ENCODE results near the gene BNIP5.
"Not testable (repeated sequence)": the region's sequence is repeated elsewhere in the genome, so short reads cannot be mapped to it uniquely, and the experiment has no call there.

Gene BNIP5

DNA sequence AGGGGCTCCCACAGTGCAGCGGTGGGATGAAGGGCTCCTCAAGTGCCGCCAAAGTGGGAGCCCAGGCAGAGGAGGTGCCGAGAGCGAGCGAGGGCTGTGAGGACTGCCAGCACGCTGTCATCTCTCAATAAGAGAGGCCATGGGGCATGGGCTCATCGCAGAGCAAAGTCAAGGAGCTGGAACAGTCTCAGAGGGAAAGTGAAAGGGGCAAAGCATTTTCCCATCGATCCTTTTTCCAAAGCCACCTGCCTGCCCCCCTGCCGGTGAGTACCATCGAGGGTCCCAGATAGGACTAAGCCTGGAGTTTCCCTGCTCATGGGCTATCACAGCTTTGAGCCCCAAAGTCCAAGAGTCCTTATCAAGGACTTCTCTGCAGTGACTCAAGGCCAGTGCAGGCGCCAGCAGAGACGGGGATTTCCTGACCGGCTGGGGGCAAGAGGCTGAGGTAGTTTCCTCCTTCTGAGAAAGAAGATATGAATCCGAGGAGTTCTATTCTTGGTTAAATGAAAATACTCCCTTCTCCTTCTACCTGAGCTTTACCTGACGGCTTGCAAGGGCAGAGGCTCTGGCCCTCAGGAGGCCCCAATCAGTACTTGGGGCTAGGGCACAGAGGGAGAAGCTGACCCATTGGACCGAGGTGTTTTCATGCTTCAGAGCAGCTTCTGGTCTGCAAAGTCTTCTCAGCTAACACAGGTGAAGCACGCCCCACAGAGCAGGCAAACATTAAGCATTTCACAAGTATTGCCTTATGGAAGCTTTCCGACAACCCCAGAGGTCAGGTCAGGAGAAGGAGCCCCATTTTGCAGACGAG, 28.2 kb upstream of the BNIP5 start:
- DNase-seq: no peak

DNA sequence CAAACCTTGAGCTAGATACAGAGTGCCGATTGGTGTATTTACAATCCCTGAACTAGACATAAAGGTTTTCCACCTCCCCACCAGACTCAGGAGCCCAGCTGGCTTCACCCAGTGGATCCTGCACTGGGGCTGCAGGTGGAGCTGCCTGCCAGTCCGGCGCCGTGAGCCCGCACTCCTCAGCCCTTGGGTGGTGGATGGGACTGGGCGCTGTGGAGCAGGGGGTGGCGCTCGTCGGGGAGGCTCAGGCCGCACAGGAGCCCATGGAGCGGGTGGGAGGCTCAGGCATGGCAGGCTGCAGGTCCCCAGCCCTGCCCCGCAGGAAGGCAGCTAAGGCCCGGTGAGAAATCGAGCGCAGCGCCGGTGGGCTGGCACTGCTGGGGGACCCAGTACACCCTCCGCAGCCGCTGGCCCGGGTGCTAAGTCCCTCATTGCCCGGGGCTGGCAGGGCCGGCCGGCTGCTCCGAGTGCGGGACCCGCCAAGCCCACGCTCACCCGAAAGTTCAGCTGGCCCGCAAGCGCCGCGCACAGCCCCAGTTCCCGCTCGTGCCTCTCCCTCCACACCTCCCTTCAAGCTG, 27.5 kb upstream of the BNIP5 start:
- DNase-seq: not testable (repeated sequence)

DNA sequence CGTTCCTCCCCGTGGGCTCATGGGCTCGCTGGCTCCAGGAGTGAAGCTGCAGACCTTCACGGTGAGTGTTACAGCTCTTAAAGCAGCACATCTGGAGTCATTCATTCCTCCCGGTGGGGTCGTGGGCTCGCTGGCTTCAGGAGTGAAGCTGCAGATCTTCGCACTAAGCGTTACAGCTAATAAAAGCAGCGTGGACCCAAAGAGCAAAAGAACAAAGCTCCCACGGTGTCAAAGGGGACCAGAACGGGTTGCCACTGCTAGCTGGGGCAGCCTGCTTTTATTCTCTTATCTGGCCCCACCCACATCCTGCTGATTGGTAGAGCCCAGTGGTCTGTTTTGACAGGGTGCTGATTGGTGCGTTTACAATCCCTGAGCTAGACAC, 26.7 kb upstream of the BNIP5 start:
- not testable (repeated sequence) for DNase-seq

DNA sequence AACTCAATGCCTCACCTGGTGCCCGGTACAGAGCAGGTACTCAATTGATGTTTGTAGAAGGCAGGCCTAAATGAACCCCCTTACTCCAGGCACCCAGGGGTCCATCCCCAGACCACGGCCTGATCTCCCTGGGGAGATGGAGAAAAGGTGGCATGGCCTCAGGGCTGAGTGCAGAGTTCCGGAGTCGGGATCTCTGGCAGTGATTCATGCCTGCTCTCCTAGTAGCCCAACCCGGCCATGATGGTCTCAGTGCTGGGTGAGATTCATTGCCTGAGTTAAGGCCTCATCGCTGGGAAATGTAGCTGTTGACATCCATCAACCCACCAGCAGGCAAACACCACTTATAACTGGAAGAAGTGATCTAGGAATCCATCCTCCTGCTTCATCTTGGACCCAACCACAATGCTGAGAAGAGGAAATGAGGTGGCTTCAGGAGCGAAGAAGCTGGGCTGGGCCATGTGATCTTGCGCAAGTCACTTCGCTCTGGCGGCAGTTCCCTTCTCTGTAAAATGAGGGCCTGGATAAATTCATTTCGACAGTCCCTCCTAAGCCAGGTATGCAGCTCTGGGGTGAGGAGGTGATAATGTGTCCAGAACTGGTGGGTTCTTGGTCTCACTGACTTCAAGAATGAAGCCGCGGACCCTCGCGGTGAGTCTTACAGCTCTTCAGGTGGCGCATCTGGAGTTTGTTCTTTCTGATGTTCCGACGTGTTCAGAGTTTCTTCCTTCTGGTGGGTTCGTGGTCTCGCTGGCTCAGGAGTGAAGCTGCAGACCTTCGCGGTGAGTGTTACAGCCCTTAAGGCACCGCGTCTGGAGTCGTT, 26.1 kb upstream of the BNIP5 start:
- no peak for DNase-seq

DNA sequence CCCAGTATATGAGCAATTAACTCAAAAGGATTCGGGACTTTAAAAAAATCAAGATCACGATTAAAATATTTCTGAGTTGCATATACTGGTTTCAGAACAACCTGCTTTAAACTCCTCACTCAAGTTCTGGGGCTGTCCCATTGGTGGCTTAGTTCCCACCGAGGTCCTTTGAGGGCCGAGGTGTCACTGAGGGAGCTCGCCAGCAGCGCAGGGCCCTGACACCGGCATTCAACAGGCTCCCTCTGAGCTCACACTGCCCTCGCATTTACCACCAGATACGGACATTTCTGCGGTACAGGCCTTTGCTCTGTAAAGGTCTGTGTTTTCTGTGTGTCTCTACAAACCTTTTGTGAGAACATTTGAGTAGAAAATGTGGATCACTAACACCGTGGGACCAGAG, 24.4 kb upstream of the BNIP5 start:
- DNase-seq: no peak

DNA sequence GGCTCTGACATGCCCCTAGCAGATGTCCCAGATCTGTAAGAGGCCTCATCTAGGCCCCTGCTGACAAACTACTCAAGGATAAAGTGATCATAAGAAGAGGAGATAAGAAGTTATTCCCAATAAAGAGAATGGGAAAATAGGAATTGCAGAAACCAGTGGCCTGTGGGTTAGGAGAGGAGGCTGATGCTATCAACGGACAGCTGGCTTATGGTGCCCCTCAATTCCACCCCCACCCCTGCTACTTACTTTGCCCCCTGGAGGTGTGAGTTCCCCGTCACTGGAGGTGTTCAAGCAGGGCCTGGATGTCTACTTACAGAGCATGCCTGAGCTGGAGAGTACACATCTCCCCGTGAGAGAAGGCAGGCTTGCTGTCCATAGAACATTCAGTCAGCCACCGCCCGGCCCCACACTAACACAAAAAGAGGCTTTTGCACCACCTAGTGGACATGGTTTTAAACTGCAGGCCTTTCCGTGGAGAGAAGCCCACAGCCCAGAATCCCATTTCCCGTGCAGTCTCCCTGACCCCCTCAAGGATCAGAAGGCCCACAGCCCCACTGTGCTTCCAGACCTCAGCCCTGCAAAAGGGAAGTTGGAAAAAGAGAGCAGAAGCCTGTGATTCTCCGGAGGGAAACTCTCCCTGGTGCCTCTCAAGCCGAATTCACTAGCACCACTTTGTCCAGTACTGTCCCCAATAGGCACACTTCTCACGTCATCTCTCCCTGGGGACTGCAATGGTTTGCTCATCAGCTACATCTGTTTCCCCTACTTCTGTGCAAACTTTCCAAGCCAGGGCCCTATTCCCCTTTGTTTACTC, 23.8 kb upstream of the BNIP5 start:
- peak; percentile 71 for DNase-seq

DNA sequence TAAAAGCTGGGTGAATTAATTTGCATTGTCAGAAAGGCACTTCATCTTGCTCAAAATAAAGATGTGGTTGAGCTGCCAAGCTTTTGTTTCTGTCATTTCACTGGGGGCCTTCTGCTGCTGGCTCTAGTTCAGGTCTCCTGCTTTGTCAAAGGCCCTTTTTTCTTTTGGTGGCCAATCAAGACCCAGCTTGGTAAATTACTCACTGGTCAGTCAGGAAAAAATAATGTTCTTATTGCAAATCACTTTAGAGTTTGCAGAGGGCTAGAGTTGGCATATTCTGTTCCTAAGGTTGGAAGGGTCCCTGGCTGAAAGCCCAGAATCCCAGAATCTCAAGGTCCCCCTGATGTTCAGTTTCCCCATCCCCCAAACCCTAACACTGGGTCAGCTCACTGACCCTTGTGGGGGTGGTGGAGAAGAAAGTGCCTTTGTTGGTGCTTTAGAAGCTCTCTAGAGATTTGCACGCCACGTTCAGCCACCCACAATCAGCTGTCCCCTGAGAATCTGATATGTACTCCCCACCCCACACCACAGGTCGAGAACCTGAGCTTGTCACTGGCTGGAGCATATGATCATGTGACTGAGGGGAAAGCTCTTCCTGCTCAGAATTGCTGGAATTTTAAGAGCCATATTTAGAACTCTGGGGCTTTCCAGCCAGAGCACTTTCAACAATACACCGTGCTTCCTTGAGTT, 21.7 kb upstream of the BNIP5 start:
- DNase-seq: no peak

DNA sequence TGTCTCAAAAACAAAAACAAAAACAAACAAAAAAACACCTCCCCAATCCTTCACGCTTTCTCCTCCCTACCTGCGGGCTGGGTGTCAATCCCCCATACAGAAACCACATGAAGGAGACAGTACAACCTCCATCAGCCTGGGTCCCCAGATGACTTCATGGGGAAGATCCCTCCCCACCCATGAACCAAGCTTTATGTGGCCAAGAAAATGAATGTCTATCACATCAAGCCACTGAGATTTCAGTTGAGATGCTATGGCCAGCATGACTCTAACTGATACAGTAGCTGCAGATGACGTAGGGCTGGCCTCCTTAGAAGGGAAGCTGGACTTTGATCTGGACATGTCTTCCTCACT, 21.2 kb upstream of the BNIP5 start:
- no peak for DNase-seq

DNA sequence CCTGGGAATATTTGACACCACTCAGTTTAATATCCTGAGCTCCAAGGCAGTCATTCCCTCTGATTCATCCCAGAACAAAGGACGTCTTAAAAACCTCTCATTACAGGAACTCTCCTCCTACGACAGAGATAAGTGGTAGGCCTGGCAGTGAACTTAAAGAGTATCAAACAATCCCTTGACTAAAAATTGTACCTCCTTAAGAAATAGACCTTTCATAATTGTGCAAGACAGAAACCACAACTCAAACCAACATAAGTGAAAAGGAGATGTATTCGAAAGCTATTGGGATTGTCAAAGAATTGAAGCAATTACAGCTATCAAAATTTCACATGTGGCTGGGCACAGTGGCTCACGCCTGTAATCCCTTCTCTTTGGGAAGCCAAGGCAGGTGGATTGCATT, 19.1 kb upstream of the BNIP5 start:
- no peak for DNase-seq

DNA sequence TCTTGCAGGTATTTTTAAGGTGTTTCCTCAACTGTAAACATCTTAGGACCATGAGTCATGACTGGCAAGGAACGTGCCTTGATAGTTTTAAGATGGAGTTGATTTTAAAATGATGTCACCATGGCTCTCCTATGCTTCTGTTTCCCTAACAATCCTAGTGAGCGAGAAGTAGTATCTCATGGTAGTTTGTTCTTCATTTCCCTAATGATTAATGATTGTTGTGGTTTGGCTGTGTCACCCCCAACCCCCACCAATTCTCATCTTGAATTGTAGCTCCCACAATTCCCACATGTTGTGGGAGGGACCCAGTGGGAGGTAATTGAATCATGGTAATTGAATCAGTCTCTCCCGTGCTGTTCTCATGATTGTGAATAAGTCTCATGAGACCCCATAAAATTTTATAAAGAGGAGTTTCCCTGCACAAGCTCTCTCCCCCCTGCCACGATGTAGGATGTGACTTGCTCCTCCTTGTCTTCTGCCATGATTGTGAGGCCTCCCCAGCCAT, 16.8 kb upstream of the BNIP5 start:
- DNase-seq: no peak

DNA sequence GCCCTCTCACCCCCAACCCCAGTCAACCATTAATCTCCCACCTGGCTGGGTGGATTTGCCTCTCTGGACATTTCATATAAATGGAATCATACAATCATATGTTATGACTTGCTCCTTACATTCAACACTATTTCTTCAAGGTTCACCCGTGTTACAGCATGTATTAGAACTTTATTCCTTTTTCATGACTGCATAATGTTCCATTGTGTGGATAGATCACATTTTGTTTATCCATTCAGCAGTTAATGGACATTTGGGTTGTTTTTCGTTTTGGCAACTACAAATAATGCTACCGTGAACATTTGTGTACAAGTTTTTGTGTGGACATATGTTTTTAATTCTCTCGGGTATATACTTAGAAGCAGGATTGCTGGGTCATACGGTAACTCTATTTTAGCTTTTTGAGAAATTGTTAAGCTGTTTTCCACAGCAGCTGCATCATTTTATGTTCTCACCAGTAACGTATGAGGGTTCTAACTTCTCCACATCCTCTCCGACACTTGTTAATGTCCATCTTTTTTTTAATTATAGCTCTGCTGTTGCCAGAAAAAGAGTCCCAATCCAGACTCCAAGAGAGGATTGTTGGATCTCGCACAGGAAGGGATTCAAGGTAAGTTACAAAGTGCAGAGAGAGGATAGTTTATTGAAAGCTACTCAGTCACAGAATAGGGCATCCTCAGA, 15.9 kb upstream of the BNIP5 start:
- DNase-seq: no peak

DNA sequence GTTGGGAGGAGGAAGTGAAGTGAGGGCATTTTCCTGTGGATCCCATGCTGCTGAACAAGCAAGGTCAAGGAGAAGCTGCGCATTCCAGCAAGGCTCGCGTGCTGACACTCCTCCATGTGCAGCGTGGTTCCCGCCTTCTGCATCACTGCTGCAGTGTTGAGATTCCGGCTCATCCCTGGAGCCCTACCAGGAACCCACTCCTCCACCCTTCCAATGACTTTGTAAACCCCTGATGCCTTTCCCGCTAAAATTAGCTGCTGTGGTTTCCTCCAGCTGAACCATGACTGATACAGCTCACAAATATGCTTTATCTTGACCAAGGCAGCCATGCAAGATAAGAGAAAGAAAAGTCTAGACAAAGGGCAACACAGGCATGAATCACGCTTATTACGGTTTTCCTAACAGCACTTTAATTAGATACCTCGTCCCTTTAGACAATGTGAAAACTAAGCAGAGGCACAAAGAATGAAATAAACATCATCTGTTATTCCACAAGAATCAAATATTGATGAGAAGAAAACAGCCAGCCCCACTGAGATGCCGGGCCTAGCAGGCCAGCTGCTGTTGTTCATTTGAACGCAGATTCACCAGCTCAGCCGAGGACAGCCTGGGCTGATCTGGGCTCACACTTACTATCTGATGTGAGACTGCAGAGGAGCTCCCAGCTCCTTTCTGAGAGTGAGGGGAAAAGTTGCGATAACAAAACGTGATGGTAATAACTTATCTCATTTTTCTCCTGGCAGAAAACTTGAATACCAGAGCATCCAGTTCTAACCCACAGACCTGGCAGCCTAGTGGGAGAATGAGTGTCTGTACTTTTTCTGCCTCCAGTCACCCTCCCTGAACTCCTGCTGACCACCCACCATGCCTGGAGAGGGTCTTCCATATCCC, 14.2 kb upstream of the BNIP5 start:
- DNase-seq: no peak

DNA sequence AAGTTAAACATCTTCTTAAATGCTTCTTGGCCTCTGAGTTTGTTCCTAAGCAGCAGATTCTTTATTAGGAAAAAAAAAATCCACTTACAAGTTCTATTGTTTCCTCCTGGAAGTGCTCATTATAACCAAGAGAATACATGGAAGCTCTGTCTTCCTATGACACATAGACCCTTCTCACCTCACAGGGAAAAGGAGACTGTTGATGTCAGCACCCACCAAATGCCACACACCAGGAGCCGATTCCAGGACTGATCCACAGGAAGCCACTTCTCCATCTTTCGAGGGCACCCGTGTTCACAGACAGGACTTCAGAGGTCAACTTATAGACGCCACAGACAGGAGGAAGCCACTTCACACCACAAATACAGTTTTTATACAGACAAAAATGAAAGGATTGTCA, 13.4 kb upstream of the BNIP5 start:
- DNase-seq: no peak

DNA sequence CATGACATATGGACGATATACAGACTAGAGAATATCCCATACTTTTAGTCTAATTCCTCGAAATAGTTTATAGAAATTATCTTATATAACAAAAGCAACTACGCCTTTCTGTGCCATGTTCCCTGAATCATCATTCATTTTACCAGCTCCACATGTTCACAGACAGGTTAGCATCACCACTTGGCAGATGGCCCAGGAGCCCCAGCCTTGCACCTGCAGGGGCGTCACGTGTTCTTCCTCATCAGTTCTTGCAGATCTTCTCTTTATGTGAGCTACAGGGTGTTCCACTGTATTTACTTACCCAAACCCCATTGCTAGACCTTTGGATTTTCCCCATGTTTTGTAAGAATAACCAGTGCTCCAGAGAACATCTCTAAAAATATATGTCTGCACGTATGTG, 12.6 kb upstream of the BNIP5 start:
- no peak for DNase-seq

DNA sequence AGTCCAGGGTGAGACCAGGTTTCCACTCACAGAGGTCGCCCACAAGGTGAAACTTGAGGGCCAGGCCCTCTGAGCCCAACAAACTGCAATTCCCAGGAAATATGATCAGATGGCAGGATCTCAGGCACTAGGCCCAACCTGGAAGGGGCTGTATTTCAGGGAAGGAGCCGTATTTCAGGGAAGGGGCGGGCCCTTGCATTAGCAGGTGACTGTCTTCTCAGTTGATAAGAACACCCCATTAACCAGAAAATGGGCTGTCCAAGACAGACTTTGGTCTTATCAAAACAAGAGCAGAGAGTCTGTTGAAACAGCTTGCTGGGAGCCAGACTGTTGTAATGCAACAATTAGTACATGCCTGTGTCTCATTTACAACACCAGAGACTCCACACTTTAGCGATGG, 10.9 kb upstream of the BNIP5 start:
- DNase-seq: no peak

DNA sequence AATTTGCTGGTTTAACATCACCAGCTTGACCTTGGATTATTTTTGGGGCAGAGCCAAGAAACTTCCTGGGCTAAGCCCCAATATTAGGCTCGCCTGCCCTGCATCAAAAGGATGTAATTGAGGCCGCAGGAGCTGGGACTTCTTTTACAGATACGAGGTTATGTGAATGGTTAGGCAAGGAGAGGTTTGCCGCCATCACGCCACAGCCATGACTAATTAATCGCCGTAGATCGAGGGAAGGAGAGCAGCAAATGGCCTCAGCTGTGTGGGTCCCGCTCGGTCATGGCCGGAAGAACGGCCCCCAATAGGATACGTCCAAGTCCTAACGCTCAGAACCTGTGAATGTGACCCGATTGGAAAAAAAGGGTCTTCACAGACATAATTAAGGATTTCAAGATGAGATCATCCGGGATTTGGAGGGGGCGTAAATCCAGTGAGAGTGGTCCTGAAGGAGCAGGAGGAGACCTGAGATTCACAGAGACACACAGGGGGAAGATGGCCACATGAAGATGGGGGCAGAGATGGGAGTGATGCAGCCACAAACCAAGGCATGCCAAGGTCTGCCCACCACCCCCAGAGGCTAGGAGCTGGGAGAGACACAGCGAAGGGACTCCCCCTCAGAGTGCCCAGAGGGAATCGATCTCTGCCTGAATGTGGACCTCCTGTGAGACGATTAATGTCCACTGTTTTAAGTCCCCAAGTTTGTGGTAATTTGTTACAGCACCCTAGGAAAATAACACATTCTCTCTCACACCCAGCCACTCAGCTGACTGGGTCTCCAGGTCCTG, 10.0 kb upstream of the BNIP5 start:
- no peak for DNase-seq

DNA sequence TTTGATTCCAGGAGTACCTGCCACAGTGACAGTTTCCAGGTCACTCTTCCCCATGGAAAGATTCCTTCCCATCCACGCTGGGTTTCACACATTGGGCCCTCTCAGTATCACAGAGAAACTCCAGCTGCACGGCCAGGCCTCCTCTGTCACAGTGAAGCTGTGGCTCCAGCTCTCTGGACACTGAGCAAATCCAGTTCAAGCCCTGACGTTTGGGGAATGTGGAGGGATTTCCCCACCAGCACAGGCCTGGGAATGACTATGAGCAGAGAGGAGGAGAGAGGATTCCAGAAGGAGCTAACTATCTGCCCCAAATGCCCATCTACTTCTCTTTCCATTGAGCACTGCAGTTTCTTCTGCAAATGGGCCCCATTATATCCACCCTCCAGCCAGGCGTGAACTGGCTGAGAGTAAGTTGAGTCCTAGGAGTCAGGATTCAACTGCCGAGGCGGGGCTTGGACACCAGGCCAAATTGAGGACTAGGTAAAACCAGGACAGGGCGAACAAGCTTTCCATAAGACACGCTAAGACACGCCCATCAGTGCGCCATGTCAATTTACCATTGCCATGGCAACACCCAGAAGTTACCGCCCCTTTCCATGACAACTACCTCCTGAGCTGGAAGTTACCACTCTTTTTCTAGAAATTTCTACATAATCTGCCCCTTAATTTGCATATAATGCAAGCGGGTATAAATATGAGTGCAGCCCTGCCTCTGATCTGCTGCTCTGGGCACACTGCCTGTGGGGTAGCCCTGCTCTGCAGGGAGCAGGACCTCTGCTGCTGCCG, 9.2 kb upstream of the BNIP5 start:
- DNase-seq: no peak

DNA sequence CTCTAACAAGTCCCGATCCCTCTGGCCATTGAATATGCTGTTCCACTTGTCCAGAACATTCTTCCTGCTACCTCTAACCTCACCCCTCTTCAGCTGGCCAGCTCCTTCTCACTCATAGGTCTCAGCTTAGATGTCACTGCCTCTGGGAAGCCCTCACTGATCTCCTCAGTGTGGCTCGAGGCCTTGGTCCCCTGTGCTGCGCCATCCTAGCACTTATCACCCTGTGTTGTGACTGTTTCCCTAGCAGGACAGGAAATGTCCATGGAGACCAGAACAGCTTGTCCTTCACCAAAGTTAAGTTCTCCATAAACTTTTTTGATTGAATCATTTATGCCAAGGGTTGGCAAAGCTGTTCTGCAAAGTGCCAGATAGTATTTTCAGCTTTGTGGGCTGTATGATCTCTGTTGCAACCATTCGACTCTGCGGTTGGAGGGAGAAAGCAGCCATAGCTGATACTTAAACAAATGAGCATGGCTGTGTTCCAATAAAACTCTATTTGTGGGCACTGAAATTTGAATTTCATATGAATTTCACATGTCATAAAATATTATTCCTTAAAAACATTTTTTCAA, 6.5 kb upstream of the BNIP5 start:
- DNase-seq: no peak
